ENCODE data around the gene PITRM1.

The PITRM1 gene

GRCh38 chr10:3162533-3162932 lies 10.0 kb downstream of the PITRM1 start:
- Histone ChIP-seq H3K36me3 (peaks cover 92 to 100% (median 96%) of the 10 kb centered on the region in 3 donors), H3K4me1 (no peaks in the 10 kb centered on the region), H3K27ac (no peak overlapping the region), H3K27me3 (no peaks in the 10 kb centered on the region), H3K4me3 (no peak overlapping the region), H3K9me3 (no peaks in the 10 kb centered on the region)
- no peak for TF ChIP-seq CTCF (IDR thresholded peaks at IDR 0.05)
- no peak for DNase-seq
- intact Hi-C loops (cut with DNase I; ENCODE audit: low total_unique reads): no loop called here

DNA sequence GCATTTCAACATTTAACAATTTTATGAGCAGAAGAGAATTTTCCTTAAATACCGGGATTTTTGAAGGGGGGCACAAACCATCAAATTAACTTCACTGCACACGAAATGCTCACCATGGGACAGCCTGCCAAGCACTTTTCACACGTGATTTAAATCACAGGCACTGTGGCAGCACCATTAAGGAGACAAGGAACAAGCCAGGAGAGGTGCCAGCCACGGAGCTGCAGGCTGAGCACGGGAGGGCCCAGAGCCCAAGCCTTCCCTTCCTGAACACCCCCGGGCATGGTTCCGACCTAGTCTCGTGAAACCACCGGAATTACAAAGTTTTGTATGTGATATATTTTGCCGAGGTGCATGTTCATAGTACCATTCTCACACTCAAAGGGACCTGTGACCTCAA lies 13.4 kb downstream of the PITRM1 start:
- Histone ChIP-seq H3K36me3 (peaks cover 92 to 98% (median 96%) of the 10 kb centered on the region in 3 donors), H3K4me1 (no peaks in the 10 kb centered on the region), H3K9me3 (no peaks in the 10 kb centered on the region), H3K27ac (no peak overlapping the region), H3K4me3 (no peak overlapping the region), H3K27me3 (no peaks in the 10 kb centered on the region)
- DNase-seq: no peak
- TF ChIP-seq CTCF (IDR thresholded peaks at IDR 0.05): no peak
- intact Hi-C loops (cut with DNase I; ENCODE audit: low total_unique reads): no loop called here

DNA sequence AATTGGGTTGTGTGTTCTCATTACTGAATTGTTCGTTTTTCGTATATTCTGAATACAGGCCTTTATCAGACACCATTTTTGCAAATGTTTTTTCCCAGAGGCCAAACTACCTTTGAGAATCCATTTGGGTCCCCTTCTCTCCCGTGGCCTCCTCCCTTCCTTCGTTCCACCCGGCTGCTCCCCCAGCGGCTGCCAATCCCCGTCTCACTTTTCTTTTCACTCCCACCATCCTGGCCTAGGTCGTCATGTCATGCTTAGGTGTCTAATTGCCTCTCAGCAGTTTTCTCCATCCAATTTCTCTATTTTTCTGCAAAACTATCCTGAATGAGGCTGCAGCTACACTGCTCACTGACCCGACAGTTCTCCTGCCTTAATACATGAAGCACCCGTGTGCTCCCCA lies 17.9 kb downstream of the PITRM1 start:
- TF ChIP-seq CTCF (IDR thresholded peaks at IDR 0.05): no peak
- Histone ChIP-seq H3K36me3 (peaks cover 90 to 99% (median 98%) of the 10 kb centered on the region in 3 donors), H3K4me1 (no peaks in the 10 kb centered on the region), H3K9me3 (no peaks in the 10 kb centered on the region), H3K27me3 (no peaks in the 10 kb centered on the region), H3K4me3 (no peak overlapping the region), H3K27ac (no peak overlapping the region)
- intact Hi-C loops (cut with DNase I; ENCODE audit: low total_unique reads): no loop called here
- DNase-seq: no peak

GRCh38 chr10:3152566-3152935 lies 20.0 kb downstream of the PITRM1 start:
- no peak overlapping the region for H3K27ac ChIP-seq
- H3K27me3 ChIP-seq: no peaks in the 10 kb centered on the region
- TF ChIP-seq CTCF (IDR thresholded peaks at IDR 0.05): no peak
- no peaks in the 10 kb centered on the region for H3K4me1 ChIP-seq
- DNase-seq: no peak
- no peaks in the 10 kb centered on the region for H3K9me3 ChIP-seq
- peaks cover 91 to 98% (median 98%) of the 10 kb centered on the region in 3 donors for H3K36me3 ChIP-seq
- H3K4me3 ChIP-seq: no peak overlapping the region
- intact Hi-C loops (cut with DNase I; ENCODE audit: low total_unique reads): no loop called here

GRCh38 chr10:3151889-3152565 lies 20.6 kb downstream of the PITRM1 start:
- no peaks in the 10 kb centered on the region for H3K4me1 ChIP-seq
- TF ChIP-seq CTCF (IDR thresholded peaks at IDR 0.05): no peak
- no peaks in the 10 kb centered on the region for H3K27me3 ChIP-seq
- no peaks in the 10 kb centered on the region for H3K9me3 ChIP-seq
- H3K27ac ChIP-seq: no peak overlapping the region
- H3K36me3 ChIP-seq: peaks cover 91 to 98% (median 98%) of the 10 kb centered on the region in 3 donors
- no peak for DNase-seq
- intact Hi-C loops (cut with DNase I; ENCODE audit: low total_unique reads): no loop called here
- no peak overlapping the region for H3K4me3 ChIP-seq

- peaks cover 90 to 100% (median 98%) of the 10 kb centered on the region in 3 donors for H3K36me3 ChIP-seq
- H3K9me3 ChIP-seq: no peaks in the 10 kb centered on the region
- no peak for TF ChIP-seq CTCF (IDR thresholded peaks at IDR 0.05)
- no peak overlapping the region for H3K27ac ChIP-seq
- no peak overlapping the region for H3K4me3 ChIP-seq
- DNase-seq: no peak
- no peaks in the 10 kb centered on the region for H3K27me3 ChIP-seq
- intact Hi-C loops (cut with DNase I; ENCODE audit: low total_unique reads): no loop called here
- no peaks in the 10 kb centered on the region for H3K4me1 ChIP-seq
These were observed 21.6 kb downstream of the PITRM1 start for GRCh38 chr10:3150961-3151360.
